Measurements from ENCODE around the gene RANBP17.

GRCh38 chr5:171335616-171336015 lies 473.8 kb downstream of the RANBP17 start:
- TF ChIP-seq POLR2A (IDR thresholded peaks at IDR 0.05) (no peak), CTCF (IDR thresholded peaks at IDR 0.05) (no peak)
